WERI-Rb-1 (cell line): ENCODE results near the gene SLC16A1.

Experiments used
- DNase-seq: peaks from one replicate; pipeline ENCODE4 v3.0.0-alpha.2; 2020
- H3K27ac ChIP-seq: fragments of 250-450 bp; sonication (Bioruptor Pico); 2 replicates; pipeline ENCODE4 v1.5.1; 2020; ENCODE audit warnings: mild to moderate bottlenecking, moderate library complexity
- H3K27me3 ChIP-seq: fragments of 250-450 bp; sonication (Bioruptor Pico); 2 replicates; pipeline ENCODE4 v1.5.1; 2021; ENCODE audit warnings: mild to moderate bottlenecking, low read depth, moderate library complexity; ENCODE audit not compliant: insufficient read depth, severe bottlenecking
- H3K36me3 ChIP-seq: fragments of 250-450 bp; sonication (Bioruptor Pico); 2 replicates; pipeline ENCODE4 v1.5.1; 2020; ENCODE audit warnings: mild to moderate bottlenecking, moderate library complexity
- H3K4me3 ChIP-seq: 2 replicates; pipeline ENCODE4 v1.5.1; 2011; ENCODE audit warnings: low read depth, mild to moderate bottlenecking, control low read depth, low read length
- H3K9me3 ChIP-seq: fragments of 250-450 bp; sonication (Bioruptor Pico); 2 replicates; pipeline ENCODE4 v1.5.1; 2021; ENCODE audit warnings: mild to moderate bottlenecking, moderate library complexity; ENCODE audit not compliant: severe bottlenecking
- CTCF ChIP-seq: IDR thresholded peaks from 2 replicates; pipeline ENCODE4 v1.5.1; 2011; ENCODE audit warnings: low read depth, mild to moderate bottlenecking, control low read depth, inconsistent platforms, low read length

SLC16A1 gene, protein sequence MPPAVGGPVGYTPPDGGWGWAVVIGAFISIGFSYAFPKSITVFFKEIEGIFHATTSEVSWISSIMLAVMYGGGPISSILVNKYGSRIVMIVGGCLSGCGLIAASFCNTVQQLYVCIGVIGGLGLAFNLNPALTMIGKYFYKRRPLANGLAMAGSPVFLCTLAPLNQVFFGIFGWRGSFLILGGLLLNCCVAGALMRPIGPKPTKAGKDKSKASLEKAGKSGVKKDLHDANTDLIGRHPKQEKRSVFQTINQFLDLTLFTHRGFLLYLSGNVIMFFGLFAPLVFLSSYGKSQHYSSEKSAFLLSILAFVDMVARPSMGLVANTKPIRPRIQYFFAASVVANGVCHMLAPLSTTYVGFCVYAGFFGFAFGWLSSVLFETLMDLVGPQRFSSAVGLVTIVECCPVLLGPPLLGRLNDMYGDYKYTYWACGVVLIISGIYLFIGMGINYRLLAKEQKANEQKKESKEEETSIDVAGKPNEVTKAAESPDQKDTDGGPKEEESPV

DNA sequence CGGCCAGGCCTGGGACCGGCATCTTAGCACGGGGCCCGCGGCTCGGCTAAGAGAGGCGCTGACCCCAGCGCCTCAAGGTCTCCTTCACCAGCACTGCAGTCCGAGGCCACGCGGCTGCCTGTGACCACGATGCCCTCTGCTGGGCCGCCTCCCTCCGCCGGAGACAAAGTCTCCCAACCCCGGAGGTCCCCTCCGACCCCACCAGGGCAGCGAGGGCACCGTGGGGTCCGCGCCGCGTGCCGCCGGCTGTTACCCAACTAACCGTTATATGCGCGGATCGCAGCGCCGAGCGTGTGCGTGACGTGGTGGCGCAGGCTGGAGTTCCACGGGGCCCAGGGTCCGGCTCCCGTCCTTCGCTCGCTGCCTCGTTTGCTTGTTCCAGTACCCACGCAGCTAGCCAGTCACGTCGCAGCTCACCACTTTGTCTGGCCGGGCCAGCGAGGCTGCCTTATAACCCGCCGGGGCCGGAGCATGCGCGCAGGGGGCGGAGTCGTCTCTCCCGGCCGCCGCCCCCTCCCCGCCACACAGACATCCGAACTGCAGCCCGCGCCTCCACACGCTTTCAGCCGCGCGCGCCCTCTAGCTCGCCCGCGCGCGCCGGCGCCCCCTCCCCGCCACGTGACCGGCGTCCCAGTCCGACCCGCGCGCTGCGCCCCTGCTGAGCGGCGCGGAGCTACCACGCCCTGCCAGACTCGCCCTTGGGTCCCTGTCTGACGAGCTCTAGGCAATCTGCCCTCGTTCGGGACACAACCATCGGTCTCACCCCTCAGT is at the start of gene SLC16A1:
SLC16A1 (minus strand) TSS at position 424 of the 771 bp plus-strand sequence. CDS start 26,888 bp downstream, outside the sequence.
- Histone ChIP-seq H3K27ac (peak within 1 kb of the TSS; percentile 94), H3K4me3 (peak within 1 kb of the TSS; percentile 80), H3K36me3 (peaks cover 9% of the 10 kb centered on the region), H3K27me3 (no peaks in the 10 kb centered on the region), H3K9me3 (no peaks in the 10 kb centered on the region)
- TF ChIP-seq CTCF = peak; percentile 51
- DNase-seq = peak; percentile 95

GRCh38 chr1:113003751-113004690 is 48.0 kb upstream of the SLC16A1 start:
- no peak for TF ChIP-seq CTCF
- no peak for DNase-seq
- H3K27me3 ChIP-seq = no peaks in the 10 kb centered on the region
- H3K36me3 ChIP-seq = peaks cover 3% of the 10 kb centered on the region; the same call in 1 of the 2 replicates
- no peaks in the 10 kb centered on the region for H3K9me3 ChIP-seq
- H3K27ac ChIP-seq = no peak overlapping the region
- no peak overlapping the region for H3K4me3 ChIP-seq

GRCh38 chr1:113002297-113002696 is 46.3 kb upstream of the SLC16A1 start:
- H3K9me3 ChIP-seq = no peaks in the 10 kb centered on the region
- no peaks in the 10 kb centered on the region for H3K27me3 ChIP-seq
- H3K4me3 ChIP-seq = no peak overlapping the region
- H3K27ac ChIP-seq = no peak overlapping the region
- TF ChIP-seq CTCF = no peak
- DNase-seq = no peak
- peaks cover 11% of the 10 kb centered on the region; the same call in 1 of the 2 replicates for H3K36me3 ChIP-seq

GRCh38 chr1:112998592-112999235 is 42.7 kb upstream of the SLC16A1 start:
- DNase-seq = no peak
- H3K27ac ChIP-seq = no peak overlapping the region
- no peaks in the 10 kb centered on the region for H3K9me3 ChIP-seq
- H3K36me3 ChIP-seq = peaks cover 11% of the 10 kb centered on the region; the same call in 1 of the 2 replicates
- no peak for TF ChIP-seq CTCF
- no peaks in the 10 kb centered on the region for H3K27me3 ChIP-seq
- no peak overlapping the region for H3K4me3 ChIP-seq

DNA sequence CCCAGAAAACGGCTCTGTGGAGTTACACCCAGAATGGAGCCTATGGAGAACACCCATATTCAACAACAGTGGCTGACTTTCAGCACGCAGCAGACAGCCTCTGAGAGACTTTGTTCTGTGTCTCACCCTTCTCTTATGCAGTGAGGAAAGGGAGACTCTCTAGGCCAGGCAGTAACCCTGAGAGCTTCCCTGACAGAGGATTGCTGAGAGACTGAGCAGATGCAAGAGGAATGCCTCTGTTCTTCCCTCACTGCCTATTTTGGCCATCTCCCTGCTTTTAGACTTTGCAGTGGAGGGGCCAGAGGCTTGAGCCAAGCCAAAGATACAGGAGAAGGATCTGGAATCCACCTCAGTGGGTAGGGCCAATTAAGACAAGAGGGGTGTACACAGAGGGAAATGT is 41.8 kb upstream of the SLC16A1 start:
- Histone ChIP-seq H3K9me3 (no peaks in the 10 kb centered on the region), H3K27me3 (no peaks in the 10 kb centered on the region), H3K4me3 (no peak overlapping the region), H3K27ac (no peak overlapping the region), H3K36me3 (peaks cover 11% of the 10 kb centered on the region; the same call in 1 of the 2 replicates)
- no peak for DNase-seq
- no peak for TF ChIP-seq CTCF
